Measurements from ENCODE around the gene MIP. TPM values are rescaled to one million over a fixed set of nuclear protein-coding genes. Genes with fewer than 3 reads are reported as not detected.
"Not testable (repeated sequence)": the region's sequence is repeated elsewhere in the genome, so short reads cannot be mapped to it uniquely, and the experiment has no call there.

MIP gene
- total RNA-seq, 4 donors from 2014 or later: 0.09 TPM; not detected in 3

DNA sequence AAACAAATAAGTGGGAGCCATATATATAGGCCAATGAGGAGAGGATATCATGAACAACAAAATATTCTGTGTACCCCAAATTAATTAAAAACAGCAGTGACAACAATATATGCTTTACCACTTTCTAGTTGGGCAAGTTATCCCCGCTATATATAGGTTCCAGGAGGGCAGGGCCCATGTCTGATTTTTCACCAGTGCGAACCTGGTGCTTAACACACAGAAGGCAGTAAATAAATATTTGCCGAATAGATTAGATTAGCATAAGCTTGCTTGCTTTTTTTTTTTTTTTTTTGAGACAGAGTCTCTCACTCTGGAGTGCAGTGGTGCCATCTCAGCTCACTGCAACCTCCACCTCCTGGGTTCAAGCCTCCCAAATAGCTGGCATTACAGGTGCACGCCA, 3.4 kb upstream of the MIP start:
- TF ChIP-seq POLR2A (IDR thresholded peaks at IDR 0.05): no peak
- TF ChIP-seq CTCF (IDR thresholded peaks at IDR 0.05): no peak
- Histone ChIP-seq H3K36me3 (no peaks in the 10 kb centered on the region), H3K4me1 (no peaks in the 10 kb centered on the region), H3K27me3 (no peaks in the 10 kb centered on the region), H3K4me3 (no peak overlapping the region), H3K27ac (no peak overlapping the region), H3K9me3 (no peaks in the 10 kb centered on the region)
- intact Hi-C loops (cut with DNase I): loop anchor here (10.0 kb wide), 1 partner anchor 133 kb away; no protein-coding TSS in a partner anchor
- 73 to 85% methylated on average over 4 of the region's 4 CpGs for WGBS, 2 donors
- DNase-seq: no peak

- H3K27ac ChIP-seq: no peak overlapping the region
- H3K36me3 ChIP-seq: no peaks in the 10 kb centered on the region
- H3K9me3 ChIP-seq: no peaks in the 10 kb centered on the region
- 72 to 83% methylated on average over 4 to 5 of the region's 5 CpGs for whole genome bisulfite sequencing, 2 donors
- no peak for TF ChIP-seq CTCF (IDR thresholded peaks at IDR 0.05)
- TF ChIP-seq POLR2A (IDR thresholded peaks at IDR 0.05): no peak
- no peaks in the 10 kb centered on the region for H3K27me3 ChIP-seq
- intact Hi-C loops (cut with DNase I): loop anchor here (10.0 kb wide), 1 partner anchor 126 kb away; no protein-coding TSS in a partner anchor
- H3K4me3 ChIP-seq: no peak overlapping the region
- H3K4me1 ChIP-seq: peaks cover 7 to 15% (median 11%) of the 10 kb centered on the region in 3 donors
- no peak for DNase-seq
Observed at GRCh38 chr12:56451147-56451546, 3.3 kb downstream of the MIP start.

DNA sequence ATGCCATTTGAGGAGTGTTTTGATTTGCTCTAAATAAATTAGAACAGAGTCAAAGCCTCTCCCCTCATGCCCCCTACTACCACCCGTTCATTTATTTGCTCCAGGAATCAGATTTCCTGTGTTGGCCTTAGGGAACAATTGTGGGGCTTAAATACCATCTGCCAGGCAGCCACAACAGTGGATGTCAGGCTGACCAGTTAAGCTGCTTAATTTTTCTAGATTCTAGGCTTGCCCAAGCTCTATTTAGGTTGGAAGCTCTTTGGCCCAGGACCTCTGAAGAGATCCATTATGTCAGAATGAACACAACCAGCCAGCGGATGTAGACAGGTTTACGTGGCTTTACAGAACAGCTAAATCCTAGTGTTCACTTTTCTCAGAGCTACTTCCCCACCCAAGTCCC, 4.2 kb downstream of the MIP start:
- Histone ChIP-seq H3K4me1 (peaks cover 7 to 15% (median 11%) of the 10 kb centered on the region in 3 donors), H3K27ac (peak overlapping the region in 1 of 4 donors; percentile 95), H3K27me3 (no peaks in the 10 kb centered on the region), H3K36me3 (no peaks in the 10 kb centered on the region), H3K9me3 (no peaks in the 10 kb centered on the region), H3K4me3 (no peak overlapping the region)
- TF ChIP-seq POLR2A (IDR thresholded peaks at IDR 0.05) (no peak), CTCF (IDR thresholded peaks at IDR 0.05) (no peak)
- intact Hi-C loops (cut with DNase I): loop anchor here (10.0 kb wide), 1 partner anchor 125 kb away; no protein-coding TSS in a partner anchor
- 82 to 91% methylated on average over 3 of the region's 3 CpGs for WGBS, 2 donors
- no peak for DNase-seq

DNA sequence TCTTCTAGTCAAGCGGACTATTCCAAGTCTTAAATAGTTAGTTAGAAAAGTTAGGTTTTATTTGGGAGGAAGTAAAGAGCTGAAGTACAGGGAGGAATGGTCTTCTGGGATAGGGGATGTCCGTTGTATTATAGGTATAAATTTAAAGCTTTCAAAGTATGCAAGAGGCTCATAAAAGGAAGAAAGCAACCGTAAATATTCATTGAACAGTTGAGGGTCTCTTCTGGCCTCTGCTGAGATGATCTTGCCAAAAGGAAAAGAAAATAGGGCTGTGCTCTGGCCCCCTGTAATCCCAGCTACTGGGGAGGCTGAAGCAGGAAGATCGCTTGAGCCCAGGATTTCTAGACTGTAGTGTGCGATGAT, 4.9 kb downstream of the MIP start:
- peak overlapping the region; percentile 65 to 91 (median 68) for H3K4me3 ChIP-seq
- no peak for DNase-seq
- WGBS, 2 donors: 35% methylated on average over 5 of the region's 5 CpGs
- no peaks in the 10 kb centered on the region for H3K9me3 ChIP-seq
- H3K36me3 ChIP-seq: no peaks in the 10 kb centered on the region
- peaks cover 7 to 15% (median 11%) of the 10 kb centered on the region in 3 donors for H3K4me1 ChIP-seq
- TF ChIP-seq CTCF (IDR thresholded peaks at IDR 0.05) (no peak), POLR2A (IDR thresholded peaks at IDR 0.05) (no peak)
- H3K27me3 ChIP-seq: no peaks in the 10 kb centered on the region
- H3K27ac ChIP-seq: peak overlapping the region; percentile 76 to 95 (median 90)
- intact Hi-C loops (cut with DNase I): no loop called here

DNA sequence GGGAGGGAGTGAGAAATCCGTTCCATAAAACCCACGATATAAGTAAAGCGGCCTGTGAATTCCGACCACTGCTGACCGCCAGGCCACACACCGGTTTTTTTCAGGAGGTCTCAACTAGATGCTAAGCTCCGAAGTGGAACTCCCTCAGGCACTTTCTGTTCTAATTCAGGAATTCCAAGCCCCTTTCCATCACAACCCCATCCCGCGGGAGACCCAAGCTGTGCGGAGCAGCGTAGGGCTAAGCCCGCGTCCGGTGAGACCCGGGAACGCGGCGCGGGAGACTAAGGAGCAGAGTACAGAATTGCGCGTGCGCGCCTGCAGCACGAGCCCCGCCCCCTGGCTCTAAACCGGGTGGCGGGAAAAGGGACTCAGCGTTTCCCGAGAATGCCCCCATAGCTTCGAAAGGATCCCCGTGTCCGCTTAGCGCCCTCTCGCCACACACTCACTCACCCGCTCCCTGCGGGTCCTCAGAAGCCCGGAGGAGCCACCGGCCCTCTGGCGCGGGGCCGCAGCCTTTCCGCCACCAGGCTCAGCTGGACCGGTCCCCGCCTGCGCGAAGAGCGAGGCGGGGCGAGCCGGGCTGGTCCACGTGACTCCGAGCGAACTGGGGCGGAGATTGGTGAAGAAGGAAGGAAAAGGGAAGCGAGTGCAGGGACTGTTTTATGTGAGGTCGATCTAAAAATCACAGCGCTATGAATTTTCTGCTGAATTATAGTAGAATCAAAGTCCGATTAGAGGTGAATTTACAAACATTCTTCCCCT, 5.4 kb downstream of the MIP start, which contains the start of gene TIMELESS:
Gene TIMELESS, minus strand, starts transcription at position 567 of the 762 bp plus-strand sequence. CDS start 15,256 bp downstream, outside the sequence.
- Histone ChIP-seq H3K27me3 (no peaks in the 10 kb centered on the region), H3K4me1 (peaks cover 7 to 15% (median 11%) of the 10 kb centered on the region in 3 donors), H3K36me3 (no peaks in the 10 kb centered on the region), H3K27ac (peak within 1 kb of the TSS; percentile 76 to 95 (median 90)), H3K9me3 (no peaks in the 10 kb centered on the region), H3K4me3 (peak within 1 kb of the TSS; percentile 65 to 91 (median 68))
- intact Hi-C loops (cut with DNase I): no loop called here
- peak; percentile 27 for DNase-seq
- TF ChIP-seq POLR2A (IDR thresholded peaks at IDR 0.05) (peak in 2 of 4 donors; percentile 52 to 68), CTCF (IDR thresholded peaks at IDR 0.05) (peak in 4 of 6 experiments; percentile 4 to 28 (median 16))
- 0 to 1% methylated on average over 27 to 37 of the region's 58 CpGs for WGBS, 2 donors

DNA sequence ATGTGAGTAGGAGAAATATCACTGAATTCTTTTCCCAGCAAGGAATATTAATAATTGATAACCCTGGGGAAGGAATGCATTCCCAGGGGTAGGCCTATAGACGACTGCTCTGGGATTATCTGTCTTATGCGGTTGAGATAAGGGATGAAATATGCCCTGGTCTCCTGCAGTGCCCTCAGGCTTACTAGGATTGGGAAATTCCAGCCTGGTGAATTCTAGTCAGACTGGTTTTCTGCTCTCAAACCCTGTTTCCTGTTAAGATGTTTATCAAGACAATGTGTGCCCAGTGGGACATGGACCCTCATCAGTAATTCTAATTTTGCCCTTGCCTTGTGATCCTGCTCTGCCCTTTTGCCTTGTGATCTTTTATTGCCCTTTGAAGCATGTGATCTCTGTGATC, 11.2 kb downstream of the MIP start:
- H3K27me3 ChIP-seq; H3K4me3 ChIP-seq; intact Hi-C loops (cut with DNase I); H3K27ac ChIP-seq; H3K9me3 ChIP-seq; H3K36me3 ChIP-seq; H3K4me1 ChIP-seq; DNase-seq: not testable (repeated sequence)
- 48 to 84% methylated on average over 2 of the region's 2 CpGs for WGBS, 2 donors
